B cell (primary cell): ENCODE data around the gene NKD2. TPM values are rescaled to one million over a fixed set of nuclear protein-coding genes. Genes with fewer than 3 reads are reported as not detected.

Experiments used
- ATAC-seq: fragments of 200-7000 bp; cut with Tn5 transposase; one replicate; pipeline ENCODE4 v1.10.0; 2021; ENCODE audit warnings: low read depth, mild to moderate bottlenecking, moderate number of reproducible peaks, moderate library complexity
- CTCF ChIA-PET: fragments of 350-600 bp; sonication (Branson Sonifier 250); formaldehyde crosslinking; loops from one replicate; lab custom pipeline; 2021; ENCODE audit warnings: antibody characterized with exemption, inconsistent platforms; lab: Charles Lee
- POLR2A ChIA-PET: fragments of 350-600 bp; sonication (Branson Sonifier 250); formaldehyde crosslinking; loops from one replicate; lab custom pipeline; 2021; ENCODE audit warnings: antibody characterized with exemption; lab: Charles Lee
- DNase-seq: peaks from one replicate; pipeline ENCODE4 v3.0.0; 2013
- H2AFZ ChIP-seq: 2 replicates; pipeline ENCODE4 v1.6.1; 2012; ENCODE audit warnings: mild to moderate bottlenecking, low read depth, low read length; ENCODE audit not compliant: insufficient read depth, poor library complexity, severe bottlenecking
- H3K27ac ChIP-seq, 2 donors: 1 replicate in 1 of 2; 2 replicates in 1 of 2; pipeline ENCODE4 v1.5.1; 2012 to 2013; ENCODE audit warnings: low read length in 2 of 2, mild to moderate bottlenecking in 2 of 2, moderate library complexity in 1 of 2
- H3K27me3 ChIP-seq, 4 experiments: fragments of 200-600 bp in 1 of 4; sonication (generic) in 1 of 4; replicated peaks in 1 of 4; 1 replicate in 2 of 4; 2 replicates in 2 of 4; pipeline versions ENCODE4 v1.6.1 to v1.7.0; 2013 to 2016; ENCODE audit warnings: low read length in 3 of 4, mild to moderate bottlenecking in 2 of 4, mixed read lengths in 1 of 4, moderate library complexity in 1 of 4; ENCODE audit not compliant: insufficient read depth in 4 of 4, control insufficient read depth in 3 of 4; ENCODE audit errors: control extremely low read depth in 1 of 4
- H3K36me3 ChIP-seq, 2 experiments: replicated peaks in 1 of 2; 1 replicate in 1 of 2; 2 replicates in 1 of 2; pipeline versions ENCODE4 v1.6.1 to v1.7.1; 2013; ENCODE audit warnings: low read length in 1 of 2; ENCODE audit not compliant: insufficient read depth in 2 of 2, control insufficient read depth in 1 of 2; ENCODE audit errors: control extremely low read depth in 1 of 2, extremely low read depth in 1 of 2
- H3K4me1 ChIP-seq, 2 donors: fragments of 200-600 bp in 1 of 2; sonication (generic) in 1 of 2; 1 replicate in 1 of 2; 2 replicates in 1 of 2; pipeline versions ENCODE4 v1.5.1 to v1.6.1; 2013 to 2017; ENCODE audit warnings: low read length in 2 of 2; ENCODE audit not compliant: control insufficient read depth in 2 of 2, insufficient read depth in 2 of 2
- H3K4me2 ChIP-seq: replicated peaks from 2 replicates; pipeline ENCODE3; 2012; ENCODE audit warnings: mild to moderate bottlenecking, low read depth, low read length; ENCODE audit not compliant: poor library complexity, severe bottlenecking
- H3K4me3 ChIP-seq, 5 experiments: fragments of 200-600 bp in 1 of 5; sonication (generic) in 1 of 5; 1 replicate in 3 of 5; 2 replicates in 2 of 5; pipeline versions ENCODE4 v1.5.1 to v1.7.0; 2011 to 2016; ENCODE audit warnings: low read length in 4 of 5, mild to moderate bottlenecking in 4 of 5, low read depth in 2 of 5, control low read depth in 1 of 5, moderate library complexity in 1 of 5; ENCODE audit not compliant: insufficient read depth in 1 of 5; ENCODE audit errors: control extremely low read depth in 1 of 5, extremely low read depth in 1 of 5
- H3K79me2 ChIP-seq: fragments of 200-600 bp; sonication (generic); one replicate; pipeline ENCODE4 v1.6.0; 2016; ENCODE audit warnings: low read length; ENCODE audit not compliant: control insufficient read depth, insufficient read depth
- H3K9ac ChIP-seq: fragments of 200-600 bp; sonication (generic); 2 replicates; pipeline ENCODE4 v1.6.1; 2017; ENCODE audit warnings: mild to moderate bottlenecking, low read length, moderate library complexity
- H3K9me3 ChIP-seq, 3 donors: one replicate each; pipeline versions ENCODE4 v1.6.1 to v1.7.1; 2013; ENCODE audit warnings: low read length in 2 of 3; ENCODE audit not compliant: control insufficient read depth in 2 of 3, insufficient read depth in 1 of 3; ENCODE audit errors: control extremely low read depth in 1 of 3
- H4K20me1 ChIP-seq: 2 replicates; pipeline ENCODE4 v1.6.0; 2012; ENCODE audit warnings: mild to moderate bottlenecking, low read length; ENCODE audit not compliant: insufficient read depth, control insufficient read depth, poor library complexity, severe bottlenecking
- H3K27ac Mint-ChIP-seq: one replicate; pipeline ENCODE4 v1.8.0; 2021; ENCODE audit warnings: mixed read lengths
- H3K27me3 Mint-ChIP-seq: one replicate; pipeline ENCODE4 v1.8.0; 2021; ENCODE audit warnings: mixed read lengths
- H3K4me1 Mint-ChIP-seq: one replicate; pipeline ENCODE4 v1.8.0; 2021; ENCODE audit warnings: mixed read lengths
- H3K4me3 Mint-ChIP-seq: one replicate; pipeline ENCODE4 v1.8.0; 2021; ENCODE audit warnings: mixed read lengths
- H3K9me3 Mint-ChIP-seq: one replicate; pipeline ENCODE4 v1.8.0; 2022; ENCODE audit warnings: mixed read lengths; ENCODE audit not compliant: insufficient read depth
- EZH2 ChIP-seq: IDR thresholded peaks from 2 replicates; pipeline ENCODE4 v1.6.1; 2012; ENCODE audit warnings: borderline replicate concordance, low read depth, mild to moderate bottlenecking, moderate library complexity, low read length; ENCODE audit not compliant: insufficient read depth, poor library complexity, severe bottlenecking
- WGBS: methylation state at CpG from one replicate; pipeline ENCODE4 v1.1.5; 2013; ENCODE audit warnings: missing lambda C conversion rate; ENCODE audit not compliant: insufficient coverage; 5-methylcytosine and 5-hydroxymethylcytosine counted together
- intact Hi-C: fragments of 100-400 bp; cut with micrococcal nuclease; formaldehyde crosslinking; loops from one replicate; pipeline ENCODE4 v1.10.0; 2022
- polyA plus RNA-seq: library from polyadenylated mRNA; depleted of rRNA; stranded (reverse); fragments of >200 nt; gene quantifications from 2 replicates; pipeline ENCODE4 v1.2.3, GENCODE V29; 2012
- total RNA-seq, 2 donors: library from RNA; stranded (reverse); fragments of 120-200 nt in 1 of 2; gene quantifications; 1 replicate in 1 of 2; 2 replicates in 1 of 2; pipeline versions ENCODE4 v1.2.3 to v1.2.4, GENCODE V29; 2013 to 2022
- TF ChIP-seq, protein P1 (sequence below): fragments of 200-600 bp; IDR thresholded peaks from one replicate; pipeline ENCODE4 v1.8.0; 2022; ENCODE audit warnings: antibody characterized with exemption, mild to moderate bottlenecking

The NKD2 gene
- total and polyA plus RNA-seq, 2 donors (not counting 1 experiment from before 2014, with no cell fraction given) = 0.12 to 0.34 TPM

DNA sequence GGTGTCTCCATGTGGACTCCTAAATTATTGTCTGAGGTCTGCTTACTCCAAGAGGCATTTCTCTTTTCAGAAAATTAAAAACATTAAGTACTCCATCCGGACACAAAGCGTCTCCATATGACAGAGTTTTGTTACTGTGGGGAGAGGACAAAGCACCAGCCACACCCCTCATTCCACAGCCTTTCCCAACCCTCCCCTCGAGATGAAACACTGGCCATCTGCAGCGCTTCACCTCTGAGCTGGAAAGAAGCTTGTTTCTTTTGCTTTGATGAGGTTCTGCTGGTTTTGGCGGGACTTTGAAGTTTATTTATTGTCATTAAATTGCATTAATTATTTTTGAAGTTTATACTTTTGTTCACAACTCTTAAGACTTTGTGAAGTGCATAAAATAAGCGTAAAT, 27.6 kb upstream of the NKD2 start:
- no peaks in the 10 kb centered on the region for H3K9me3 ChIP-seq
- H3K4me1 Mint-ChIP-seq = no peaks in the 10 kb centered on the region
- no peaks in the 10 kb centered on the region for H4K20me1 ChIP-seq
- no peak overlapping the region for H3K4me2 ChIP-seq
- peaks cover 0 to 10% (median 0%) of the 10 kb centered on the region in 4 experiments for H3K27me3 ChIP-seq
- no peak overlapping the region for H3K4me3 ChIP-seq
- no peak overlapping the region for H3K27ac Mint-ChIP-seq
- no peaks in the 10 kb centered on the region for H3K36me3 ChIP-seq
- intact Hi-C loops = no loop called here
- H3K9ac ChIP-seq = no peak overlapping the region
- TF ChIP-seq EZH2 = no peak
- TF ChIP-seq, protein P1, sequence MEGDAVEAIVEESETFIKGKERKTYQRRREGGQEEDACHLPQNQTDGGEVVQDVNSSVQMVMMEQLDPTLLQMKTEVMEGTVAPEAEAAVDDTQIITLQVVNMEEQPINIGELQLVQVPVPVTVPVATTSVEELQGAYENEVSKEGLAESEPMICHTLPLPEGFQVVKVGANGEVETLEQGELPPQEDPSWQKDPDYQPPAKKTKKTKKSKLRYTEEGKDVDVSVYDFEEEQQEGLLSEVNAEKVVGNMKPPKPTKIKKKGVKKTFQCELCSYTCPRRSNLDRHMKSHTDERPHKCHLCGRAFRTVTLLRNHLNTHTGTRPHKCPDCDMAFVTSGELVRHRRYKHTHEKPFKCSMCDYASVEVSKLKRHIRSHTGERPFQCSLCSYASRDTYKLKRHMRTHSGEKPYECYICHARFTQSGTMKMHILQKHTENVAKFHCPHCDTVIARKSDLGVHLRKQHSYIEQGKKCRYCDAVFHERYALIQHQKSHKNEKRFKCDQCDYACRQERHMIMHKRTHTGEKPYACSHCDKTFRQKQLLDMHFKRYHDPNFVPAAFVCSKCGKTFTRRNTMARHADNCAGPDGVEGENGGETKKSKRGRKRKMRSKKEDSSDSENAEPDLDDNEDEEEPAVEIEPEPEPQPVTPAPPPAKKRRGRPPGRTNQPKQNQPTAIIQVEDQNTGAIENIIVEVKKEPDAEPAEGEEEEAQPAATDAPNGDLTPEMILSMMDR = no peak
- no peaks in the 10 kb centered on the region for H3K79me2 ChIP-seq
- H3K4me1 ChIP-seq = no peaks in the 10 kb centered on the region
- ATAC-seq (no peak), DNase-seq (no peak)
- H3K27me3 Mint-ChIP-seq = peaks cover 20% of the 10 kb centered on the region
- no peak overlapping the region for H2AFZ ChIP-seq
- no peak overlapping the region for H3K4me3 Mint-ChIP-seq
- H3K27ac ChIP-seq = no peak overlapping the region
- CTCF ChIA-PET = no interaction called here
- H3K9me3 Mint-ChIP-seq = no peaks in the 10 kb centered on the region
- WGBS = no CpG with 5 or more reads among the region's 6 CpGs
- POLR2A ChIA-PET = no interaction called here

DNA sequence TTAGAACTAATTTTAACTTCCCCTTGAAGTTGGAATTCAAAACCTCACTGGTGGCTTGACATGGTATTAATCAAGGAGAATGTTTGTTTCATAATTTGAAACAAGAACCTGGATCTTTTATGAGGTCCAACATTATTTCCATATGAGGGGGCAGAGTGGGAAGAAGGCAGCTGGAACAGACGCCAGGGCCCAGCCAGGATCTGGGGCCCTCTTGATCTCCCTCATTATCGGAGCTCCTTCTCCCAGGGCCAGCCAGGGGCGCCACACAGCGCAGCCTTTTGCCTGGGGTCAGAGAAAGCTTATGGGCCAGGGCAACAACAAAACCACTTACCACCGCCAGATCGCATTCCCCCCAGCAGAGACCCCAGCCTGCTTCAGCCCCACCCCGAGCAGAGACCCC, 27.1 kb upstream of the NKD2 start:
- no peaks in the 10 kb centered on the region for H3K4me1 Mint-ChIP-seq
- TF ChIP-seq, protein P1 = no peak
- no peak for TF ChIP-seq EZH2
- no peaks in the 10 kb centered on the region for H3K4me1 ChIP-seq
- H3K79me2 ChIP-seq = no peaks in the 10 kb centered on the region
- H3K9ac ChIP-seq = no peak overlapping the region
- ATAC-seq = no peak
- no peaks in the 10 kb centered on the region for H3K9me3 ChIP-seq
- no peak for DNase-seq
- no peaks in the 10 kb centered on the region for H4K20me1 ChIP-seq
- POLR2A ChIA-PET = no interaction called here
- no peak overlapping the region for H3K4me2 ChIP-seq
- peaks cover 0 to 13% (median 1%) of the 10 kb centered on the region in 4 experiments for H3K27me3 ChIP-seq
- H3K27ac Mint-ChIP-seq = no peak overlapping the region
- no peak overlapping the region for H3K4me3 ChIP-seq
- intact Hi-C loops = no loop called here
- WGBS = 86% methylated on average over 7 of the region's 7 CpGs
- H3K27me3 Mint-ChIP-seq = peaks cover 20% of the 10 kb centered on the region
- no peak overlapping the region for H3K4me3 Mint-ChIP-seq
- CTCF ChIA-PET = no interaction called here
- no peaks in the 10 kb centered on the region for H3K9me3 Mint-ChIP-seq
- H2AFZ ChIP-seq = no peak overlapping the region
- no peak overlapping the region for H3K27ac ChIP-seq
- no peaks in the 10 kb centered on the region for H3K36me3 ChIP-seq
